Measurements from ENCODE around the gene SLC35A5.

SLC35A5 gene

GRCh38 chr3:112629425-112629824 is 67.6 kb downstream of the SLC35A5 start:
- H3K27ac Mint-ChIP-seq: no peak overlapping the region
- no peaks in the 10 kb centered on the region for H3K36me3 Mint-ChIP-seq
- no peaks in the 10 kb centered on the region for H3K9me3 Mint-ChIP-seq
- no peak overlapping the region for H3K4me3 Mint-ChIP-seq
- ATAC-seq (peak; percentile 80), DNase-seq (ENCODE audit: low spot score in 2 of 2) (no peak)
- H3K4me1 Mint-ChIP-seq: no peaks in the 10 kb centered on the region

GRCh38 chr3:112631257-112631656 is 69.4 kb downstream of the SLC35A5 start:
- DNase-seq (ENCODE audit: low spot score in 2 of 2): no peak
- no peaks in the 10 kb centered on the region for H3K9me3 Mint-ChIP-seq
- H3K4me1 Mint-ChIP-seq: peaks cover 6% of the 10 kb centered on the region
- H3K36me3 Mint-ChIP-seq: no peaks in the 10 kb centered on the region
- ATAC-seq: no peak
- no peak overlapping the region for H3K27ac Mint-ChIP-seq
- H3K4me3 Mint-ChIP-seq: no peak overlapping the region

- peaks cover 6% of the 10 kb centered on the region for H3K4me1 Mint-ChIP-seq
- ATAC-seq (no peak), DNase-seq (ENCODE audit: low spot score in 2 of 2) (no peak)
- no peak overlapping the region for H3K4me3 Mint-ChIP-seq
- H3K27ac Mint-ChIP-seq: no peak overlapping the region
- no peaks in the 10 kb centered on the region for H3K36me3 Mint-ChIP-seq
- no peaks in the 10 kb centered on the region for H3K9me3 Mint-ChIP-seq
These were observed 70.8 kb downstream of the SLC35A5 start for GRCh38 chr3:112632596-112632995.

GRCh38 chr3:112633191-112633590 is 71.3 kb downstream of the SLC35A5 start:
- Mint-ChIP-seq H3K36me3 (no peaks in the 10 kb centered on the region), H3K27ac (no peak overlapping the region)
- ATAC-seq: no peak

GRCh38 chr3:112633757-112634156 is 71.9 kb downstream of the SLC35A5 start:
- DNase-seq (ENCODE audit: low spot score in 2 of 2): no peak
- no peak for ATAC-seq
- H3K4me3 Mint-ChIP-seq: no peak overlapping the region
- no peaks in the 10 kb centered on the region for H3K9me3 Mint-ChIP-seq
- no peaks in the 10 kb centered on the region for H3K36me3 Mint-ChIP-seq
- peaks cover 6% of the 10 kb centered on the region for H3K4me1 Mint-ChIP-seq
- H3K27ac Mint-ChIP-seq: no peak overlapping the region

More at GRCh38 chr3:112633191-112633590, 71.3 kb downstream of the SLC35A5 start:
- peaks cover 6% of the 10 kb centered on the region for H3K4me1 Mint-ChIP-seq
- no peaks in the 10 kb centered on the region for H3K9me3 Mint-ChIP-seq
- H3K4me3 Mint-ChIP-seq: no peak overlapping the region
- no peak for DNase-seq (ENCODE audit: low spot score in 2 of 2)

GRCh38 chr3:112634786-112635541 is 73.1 kb downstream of the SLC35A5 start:
- Mint-ChIP-seq H3K27ac (no peak overlapping the region), H3K9me3 (no peaks in the 10 kb centered on the region)

More at GRCh38 chr3:112634786-112635541, 73.1 kb downstream of the SLC35A5 start:
- ATAC-seq: peak; percentile 45
- Mint-ChIP-seq H3K4me3 (no peak overlapping the region), H3K4me1 (peaks cover 6% of the 10 kb centered on the region), H3K36me3 (no peaks in the 10 kb centered on the region)
- no peak for DNase-seq (ENCODE audit: low spot score in 2 of 2)
